Keratinocyte (primary cell): Measurements from ENCODE around the gene RNF115. TPM values are rescaled to one million over a fixed set of nuclear protein-coding genes. Genes with fewer than 3 reads are reported as not detected.
A peak's percentile ranks its signal among the peaks of the same experiment; 100 is the strongest.

Experiments
- DNase-seq: peaks from one replicate; pipeline ENCODE4 v3.0.0-alpha.2; 2011; ENCODE audit warnings: low read depth, missing footprints, low spot score
- FAIRE-seq: peaks from 2 replicates; lab custom pipeline; 2011; peaks lifted over from hg19 to GRCh38; lab: Jason Lieb, UNC
- H2AFZ ChIP-seq: 2 replicates; pipeline ENCODE4 v1.6.0; 2012; ENCODE audit warnings: low read length, control low read depth, inconsistent platforms; ENCODE audit not compliant: control insufficient read depth
- H3K27ac ChIP-seq: 2 replicates; pipeline ENCODE4 v1.5.1; 2011; ENCODE audit warnings: low read length; ENCODE audit not compliant: control insufficient read depth, insufficient read depth
- H3K27me3 ChIP-seq: 3 replicates; pipeline ENCODE4 v1.6.0; 2011; ENCODE audit warnings: low read length; ENCODE audit not compliant: control insufficient read depth, insufficient read depth; ENCODE audit errors: extremely low read depth
- H3K36me3 ChIP-seq, 2 experiments: 2 replicates in 1 of 2; 3 replicates in 1 of 2; pipeline ENCODE4 v1.5.1; 2011; ENCODE audit warnings: low read length in 2 of 2, mild to moderate bottlenecking in 1 of 2; ENCODE audit not compliant: control insufficient read depth in 2 of 2, insufficient read depth in 2 of 2; ENCODE audit errors: extremely low read depth in 1 of 2
- H3K4me1 ChIP-seq: 3 replicates; pipeline ENCODE4 v1.5.1; 2011; ENCODE audit warnings: low read length; ENCODE audit not compliant: control insufficient read depth, insufficient read depth; ENCODE audit errors: extremely low read depth
- H3K4me2 ChIP-seq: 3 replicates; pipeline ENCODE4 v1.6.0; 2011; ENCODE audit warnings: low read depth, low read length; ENCODE audit not compliant: control insufficient read depth, insufficient read depth; ENCODE audit errors: extremely low read depth
- H3K4me3 ChIP-seq, 3 experiments: fragments of 200-600 bp in 1 of 3; sonication (generic) in 1 of 3; 2 replicates in 2 of 3; 3 replicates in 1 of 3; pipeline ENCODE4 v1.5.1; 2011 to 2016; ENCODE audit warnings: low read length in 3 of 3, mild to moderate bottlenecking in 3 of 3, control low read depth in 2 of 3, inconsistent platforms in 1 of 3, low read depth in 1 of 3, mixed read lengths in 1 of 3, mixed run types in 1 of 3, moderate library complexity in 1 of 3; ENCODE audit not compliant: control insufficient read depth in 2 of 3, insufficient read depth in 2 of 3; ENCODE audit errors: extremely low read depth in 1 of 3
- H3K79me2 ChIP-seq: 2 replicates; pipeline ENCODE4 v1.6.0; 2012; ENCODE audit warnings: low read length; ENCODE audit not compliant: control insufficient read depth, insufficient read depth
- H3K9ac ChIP-seq: 3 replicates; pipeline ENCODE4 v1.6.0; 2011; ENCODE audit warnings: low read length; ENCODE audit not compliant: control insufficient read depth, insufficient read depth; ENCODE audit errors: extremely low read depth
- H3K9me1 ChIP-seq: 3 replicates; pipeline ENCODE4 v1.6.0; 2011; ENCODE audit warnings: low read length; ENCODE audit not compliant: control insufficient read depth, insufficient read depth; ENCODE audit errors: extremely low read depth
- H3K9me3 ChIP-seq: 2 replicates; pipeline ENCODE4 v1.5.1; 2012; ENCODE audit warnings: low read depth, low read length; ENCODE audit not compliant: control insufficient read depth
- H4K20me1 ChIP-seq: 3 replicates; pipeline ENCODE4 v1.6.0; 2011; ENCODE audit warnings: low read length; ENCODE audit not compliant: control insufficient read depth, insufficient read depth; ENCODE audit errors: extremely low read depth
- CTCF ChIP-seq, 3 experiments: IDR thresholded peaks in 1 of 3; conservative IDR thresholded peaks in 1 of 3; optimal IDR thresholded peaks in 1 of 3; 2 replicates in 2 of 3; 3 replicates in 1 of 3; pipeline versions ENCODE3 to v1.5.1; 2011; ENCODE audit warnings: low read length in 3 of 3, mild to moderate bottlenecking in 3 of 3, moderate library complexity in 2 of 3, control low read depth in 1 of 3, inconsistent platforms in 1 of 3; ENCODE audit not compliant: insufficient read depth in 2 of 3; ENCODE audit errors: extremely low read depth in 1 of 3
- EZH2 ChIP-seq: IDR thresholded peaks from one replicate; pipeline ENCODE4 v1.6.1; 2012; ENCODE audit warnings: inconsistent platforms, mild to moderate bottlenecking, low read length, moderate library complexity
- dilution Hi-C: fragments of 300-500 bp; cut with MboI; formaldehyde crosslinking; loops from one replicate; pipeline ENCODE4 v1.7.0; 2020; ENCODE audit warnings: low sequenced_read_pairs; ENCODE audit not compliant: extremely low pct_ligation_motif_present
- polyA plus RNA-seq, 5 experiments: library from polyadenylated mRNA; depleted of rRNA in 3 of 5; stranded (reverse) in 3 of 5; stranded (forward) in 1 of 5; unstranded in 1 of 5; fragments of >200 nt; gene quantifications; 1 replicate in 1 of 5; 2 replicates in 3 of 5; 3 replicates in 1 of 5; pipeline versions ENCODE4 v1.2.1 to v1.2.3, GENCODE V29; 2011 to 2012; ENCODE audit warnings: missing spikeins in 2 of 5, low read depth in 1 of 5, low replicate concordance in 1 of 5

The RNF115 gene
- polyA plus RNA-seq, 1 donor (not counting 4 experiments of a cell fraction or from before 2014, with no cell fraction given): 10.1 TPM

- H3K4me3 ChIP-seq: no peak overlapping the region
- no peaks in the 10 kb centered on the region for H3K9me3 ChIP-seq
- DNase-seq (no peak), FAIRE-seq (no peak)
- no peaks in the 10 kb centered on the region for H3K36me3 ChIP-seq
- H3K27me3 ChIP-seq: no peaks in the 10 kb centered on the region
- dilution Hi-C loops: no loop called here
- no peak overlapping the region for H2AFZ ChIP-seq
- peaks cover 20% of the 10 kb centered on the region for H3K4me1 ChIP-seq
- H3K79me2 ChIP-seq: no peaks in the 10 kb centered on the region
- H3K27ac ChIP-seq: peak overlapping the region; percentile 43
- peak overlapping the region; percentile 57 for H3K4me2 ChIP-seq
- no peaks in the 10 kb centered on the region for H4K20me1 ChIP-seq
- TF ChIP-seq CTCF (optimal IDR thresholded peaks at IDR 0.05 in 1 of 3, IDR thresholded peaks at IDR 0.05 in 1 of 3, conservative IDR thresholded peaks at IDR 0.05 in 1 of 3; ENCODE audit: extremely low read depth in 1 of 3, insufficient read depth in 2 of 3, low read length in 3 of 3) (no peak), EZH2 (no peak)
- H3K9me1 ChIP-seq: no peaks in the 10 kb centered on the region
- peak overlapping the region; percentile 1 for H3K9ac ChIP-seq
These were observed 118.3 kb downstream of the RNF115 start for GRCh38 chr1:145705622-145706021.

- Histone ChIP-seq H3K9me3 (no peaks in the 10 kb centered on the region), H3K27me3 (no peaks in the 10 kb centered on the region), H3K9me1 (no peaks in the 10 kb centered on the region), H3K4me3 (no peak overlapping the region), H4K20me1 (no peaks in the 10 kb centered on the region), H3K9ac (no peak overlapping the region), H3K79me2 (no peaks in the 10 kb centered on the region), H2AFZ (no peak overlapping the region), H3K36me3 (no peaks in the 10 kb centered on the region), H3K4me1 (peaks cover 20% of the 10 kb centered on the region), H3K27ac (no peak overlapping the region), H3K4me2 (no peak overlapping the region)
- TF ChIP-seq EZH2 (no peak), CTCF (optimal IDR thresholded peaks at IDR 0.05 in 1 of 3, IDR thresholded peaks at IDR 0.05 in 1 of 3, conservative IDR thresholded peaks at IDR 0.05 in 1 of 3; ENCODE audit: extremely low read depth in 1 of 3, insufficient read depth in 2 of 3, low read length in 3 of 3) (no peak)
- FAIRE-seq: no peak
- dilution Hi-C loops: no loop called here
- DNase-seq: no peak
These were observed 121.1 kb downstream of the RNF115 start for GRCh38 chr1:145702826-145703225.
